Epithelial cell of esophagus (primary cell): ENCODE data around the gene SDHA.

Experiments used
- DNase-seq: peaks from one replicate; pipeline ENCODE4 v3.0.0; 2010; ENCODE audit warnings: low read depth
- H3K4me3 ChIP-seq: 2 replicates; pipeline ENCODE4 v1.5.1; 2011; ENCODE audit warnings: mild to moderate bottlenecking, low read length, control low read depth
- CTCF ChIP-seq: IDR thresholded peaks from 2 replicates; pipeline ENCODE4 v1.5.1; 2011; ENCODE audit warnings: low read depth, mild to moderate bottlenecking, low read length, control low read depth, inconsistent platforms; ENCODE audit not compliant: insufficient read depth; ENCODE audit errors: missing control alignments

The SDHA gene

GRCh38 chr5:186091-187041, 31.8 kb upstream of the SDHA start:
- no peak overlapping the region for H3K4me3 ChIP-seq
- DNase-seq = no peak
- TF ChIP-seq CTCF = no peak

GRCh38 chr5:187042-187431, 31.1 kb upstream of the SDHA start:
- no peak for TF ChIP-seq CTCF
- no peak for DNase-seq
- H3K4me3 ChIP-seq = no peak overlapping the region

GRCh38 chr5:187617-188451, 30.3 kb upstream of the SDHA start:
- no peak for DNase-seq
- H3K4me3 ChIP-seq = no peak overlapping the region
- no peak for TF ChIP-seq CTCF

- peak overlapping the region; percentile 21 for H3K4me3 ChIP-seq
- peak; percentile 94 for TF ChIP-seq CTCF
- peak; percentile 82 for DNase-seq
Observed at GRCh38 chr5:188488-189481, 29.3 kb upstream of the SDHA start.

- no peak overlapping the region for H3K4me3 ChIP-seq
- DNase-seq = no peak
- TF ChIP-seq CTCF = no peak
Observed at GRCh38 chr5:189486-189885, 28.6 kb upstream of the SDHA start.

GRCh38 chr5:189976-190365, 28.1 kb upstream of the SDHA start:
- DNase-seq = no peak
- no peak overlapping the region for H3K4me3 ChIP-seq
- no peak for TF ChIP-seq CTCF
